C4-2B (cell line): ENCODE data around the gene ANGEL1.

ENCODE experiments used
- ZFX ChIP-seq: fragments of 450-650 bp; IDR thresholded peaks from 2 replicates; pipeline ENCODE4 v1.6.1; 2017
- TF ChIP-seq, protein P1 (sequence below): fragments of 450-650 bp; conservative IDR thresholded peaks from 2 replicates; pipeline ENCODE4 v1.5.1; 2017; ENCODE audit warnings: mild to moderate bottlenecking

GRCh38 chr14:76830556-76830955 is 17.9 kb upstream of the ANGEL1 start:
- TF ChIP-seq, protein P1, sequence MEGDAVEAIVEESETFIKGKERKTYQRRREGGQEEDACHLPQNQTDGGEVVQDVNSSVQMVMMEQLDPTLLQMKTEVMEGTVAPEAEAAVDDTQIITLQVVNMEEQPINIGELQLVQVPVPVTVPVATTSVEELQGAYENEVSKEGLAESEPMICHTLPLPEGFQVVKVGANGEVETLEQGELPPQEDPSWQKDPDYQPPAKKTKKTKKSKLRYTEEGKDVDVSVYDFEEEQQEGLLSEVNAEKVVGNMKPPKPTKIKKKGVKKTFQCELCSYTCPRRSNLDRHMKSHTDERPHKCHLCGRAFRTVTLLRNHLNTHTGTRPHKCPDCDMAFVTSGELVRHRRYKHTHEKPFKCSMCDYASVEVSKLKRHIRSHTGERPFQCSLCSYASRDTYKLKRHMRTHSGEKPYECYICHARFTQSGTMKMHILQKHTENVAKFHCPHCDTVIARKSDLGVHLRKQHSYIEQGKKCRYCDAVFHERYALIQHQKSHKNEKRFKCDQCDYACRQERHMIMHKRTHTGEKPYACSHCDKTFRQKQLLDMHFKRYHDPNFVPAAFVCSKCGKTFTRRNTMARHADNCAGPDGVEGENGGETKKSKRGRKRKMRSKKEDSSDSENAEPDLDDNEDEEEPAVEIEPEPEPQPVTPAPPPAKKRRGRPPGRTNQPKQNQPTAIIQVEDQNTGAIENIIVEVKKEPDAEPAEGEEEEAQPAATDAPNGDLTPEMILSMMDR: no peak
- no peak for TF ChIP-seq ZFX
